ENCODE results near the gene ZFR. TPM values are rescaled to one million over a fixed set of nuclear protein-coding genes. Genes with fewer than 3 reads are reported as not detected.
A peak's percentile ranks its signal among the peaks of the same experiment; 100 is the strongest.

ZFR gene
- total and polyA plus RNA-seq, 9 of the 15 experiments (the other 6 are each of a cell fraction or from before 2014, with no cell fraction given) = 35.5 to 108 (median 71.1) TPM

DNA sequence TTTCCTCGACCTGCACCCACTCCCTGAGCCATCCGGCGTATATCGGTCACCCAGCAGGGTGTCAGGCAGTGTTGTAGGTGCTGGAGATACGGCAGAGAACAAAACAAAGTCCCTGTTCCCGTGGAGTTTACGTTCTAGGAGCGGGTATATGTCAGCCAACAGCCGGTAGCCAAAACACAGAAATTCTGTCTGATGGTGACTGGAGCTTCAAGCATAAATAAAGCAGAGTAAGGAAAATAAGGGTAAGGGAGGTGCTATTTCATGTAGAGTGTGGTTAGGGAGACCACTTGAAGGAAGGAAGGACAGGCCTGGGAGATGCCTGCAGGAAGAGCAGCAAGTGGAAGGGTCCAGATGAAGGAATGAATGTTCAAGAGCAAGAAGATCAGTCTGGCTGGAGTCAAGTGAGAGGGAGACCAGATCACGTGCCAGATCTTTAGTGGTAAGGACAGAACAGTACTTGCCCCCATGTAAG, 783 bp upstream of the ZFR start (continued):
- no peak for TF ChIP-seq SNAPC5 (CRISPR knock-in tag; IDR thresholded peaks at IDR 0.05)
- TF ChIP-seq, protein P1, sequence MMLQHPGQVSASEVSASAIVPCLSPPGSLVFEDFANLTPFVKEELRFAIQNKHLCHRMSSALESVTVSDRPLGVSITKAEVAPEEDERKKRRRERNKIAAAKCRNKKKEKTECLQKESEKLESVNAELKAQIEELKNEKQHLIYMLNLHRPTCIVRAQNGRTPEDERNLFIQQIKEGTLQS (IDR thresholded peaks at IDR 0.05) = no peak
- TF ChIP-seq, protein P1 (CRISPR knock-in tag; conservative IDR thresholded peaks at IDR 0.05) = no peak
- no peak for TF ChIP-seq EHMT2 (IDR thresholded peaks at IDR 0.05)
- no peak for TF ChIP-seq SRSF3 (IDR thresholded peaks at IDR 0.05; ENCODE audit: insufficient read depth, low read length)
- no peak for TF ChIP-seq PYGO2 (tag; IDR thresholded peaks at IDR 0.05)
- TF ChIP-seq DMBX1 (CRISPR knock-in tag; IDR thresholded peaks at IDR 0.05; ENCODE audit: borderline replicate concordance) = no peak
- TF ChIP-seq, protein P2, sequence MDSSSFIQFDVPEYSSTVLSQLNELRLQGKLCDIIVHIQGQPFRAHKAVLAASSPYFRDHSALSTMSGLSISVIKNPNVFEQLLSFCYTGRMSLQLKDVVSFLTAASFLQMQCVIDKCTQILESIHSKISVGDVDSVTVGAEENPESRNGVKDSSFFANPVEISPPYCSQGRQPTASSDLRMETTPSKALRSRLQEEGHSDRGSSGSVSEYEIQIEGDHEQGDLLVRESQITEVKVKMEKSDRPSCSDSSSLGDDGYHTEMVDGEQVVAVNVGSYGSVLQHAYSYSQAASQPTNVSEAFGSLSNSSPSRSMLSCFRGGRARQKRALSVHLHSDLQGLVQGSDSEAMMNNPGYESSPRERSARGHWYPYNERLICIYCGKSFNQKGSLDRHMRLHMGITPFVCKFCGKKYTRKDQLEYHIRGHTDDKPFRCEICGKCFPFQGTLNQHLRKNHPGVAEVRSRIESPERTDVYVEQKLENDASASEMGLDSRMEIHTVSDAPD (CRISPR knock-in tag; IDR thresholded peaks at IDR 0.05) = no peak
- TF ChIP-seq, protein P3, sequence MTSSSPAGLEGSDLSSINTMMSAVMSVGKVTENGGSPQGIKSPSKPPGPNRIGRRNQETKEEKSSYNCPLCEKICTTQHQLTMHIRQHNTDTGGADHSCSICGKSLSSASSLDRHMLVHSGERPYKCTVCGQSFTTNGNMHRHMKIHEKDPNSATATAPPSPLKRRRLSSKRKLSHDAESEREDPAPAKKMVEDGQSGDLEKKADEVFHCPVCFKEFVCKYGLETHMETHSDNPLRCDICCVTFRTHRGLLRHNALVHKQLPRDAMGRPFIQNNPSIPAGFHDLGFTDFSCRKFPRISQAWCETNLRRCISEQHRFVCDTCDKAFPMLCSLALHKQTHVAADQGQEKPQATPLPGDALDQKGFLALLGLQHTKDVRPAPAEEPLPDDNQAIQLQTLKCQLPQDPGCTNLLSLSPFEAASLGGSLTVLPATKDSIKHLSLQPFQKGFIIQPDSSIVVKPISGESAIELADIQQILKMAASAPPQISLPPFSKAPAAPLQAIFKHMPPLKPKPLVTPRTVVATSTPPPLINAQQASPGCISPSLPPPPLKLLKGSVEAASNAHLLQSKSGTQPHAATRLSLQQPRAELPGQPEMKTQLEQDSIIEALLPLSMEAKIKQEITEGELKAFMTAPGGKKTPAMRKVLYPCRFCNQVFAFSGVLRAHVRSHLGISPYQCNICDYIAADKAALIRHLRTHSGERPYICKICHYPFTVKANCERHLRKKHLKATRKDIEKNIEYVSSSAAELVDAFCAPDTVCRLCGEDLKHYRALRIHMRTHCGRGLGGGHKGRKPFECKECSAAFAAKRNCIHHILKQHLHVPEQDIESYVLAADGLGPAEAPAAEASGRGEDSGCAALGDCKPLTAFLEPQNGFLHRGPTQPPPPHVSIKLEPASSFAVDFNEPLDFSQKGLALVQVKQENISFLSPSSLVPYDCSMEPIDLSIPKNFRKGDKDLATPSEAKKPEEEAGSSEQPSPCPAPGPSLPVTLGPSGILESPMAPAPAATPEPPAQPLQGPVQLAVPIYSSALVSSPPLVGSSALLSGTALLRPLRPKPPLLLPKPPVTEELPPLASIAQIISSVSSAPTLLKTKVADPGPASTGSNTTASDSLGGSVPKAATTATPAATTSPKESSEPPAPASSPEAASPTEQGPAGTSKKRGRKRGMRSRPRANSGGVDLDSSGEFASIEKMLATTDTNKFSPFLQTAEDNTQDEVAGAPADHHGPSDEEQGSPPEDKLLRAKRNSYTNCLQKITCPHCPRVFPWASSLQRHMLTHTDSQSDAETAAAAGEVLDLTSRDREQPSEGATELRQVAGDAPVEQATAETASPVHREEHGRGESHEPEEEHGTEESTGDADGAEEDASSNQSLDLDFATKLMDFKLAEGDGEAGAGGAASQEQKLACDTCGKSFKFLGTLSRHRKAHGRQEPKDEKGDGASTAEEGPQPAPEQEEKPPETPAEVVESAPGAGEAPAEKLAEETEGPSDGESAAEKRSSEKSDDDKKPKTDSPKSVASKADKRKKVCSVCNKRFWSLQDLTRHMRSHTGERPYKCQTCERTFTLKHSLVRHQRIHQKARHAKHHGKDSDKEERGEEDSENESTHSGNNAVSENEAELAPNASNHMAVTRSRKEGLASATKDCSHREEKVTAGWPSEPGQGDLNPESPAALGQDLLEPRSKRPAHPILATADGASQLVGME (CRISPR knock-in tag; IDR thresholded peaks at IDR 0.05) = no peak
- no peak for TF ChIP-seq XRCC5 (IDR thresholded peaks at IDR 0.05; ENCODE audit: low read depth, low read length)
- TF ChIP-seq POLR3G (IDR thresholded peaks at IDR 0.05; ENCODE audit: extremely low read depth, insufficient read length, insufficient replicate concordance) = no peak
- TF ChIP-seq SUPT5H (IDR thresholded peaks at IDR 0.05) = no peak
- TF ChIP-seq TCF7L2 (IDR thresholded peaks at IDR 0.05; ENCODE audit: low read depth, low read length) = no peak
- TF ChIP-seq EZH2 (IDR thresholded peaks at IDR 0.05; ENCODE audit: borderline replicate concordance, low read depth, low read length) = no peak
- TF ChIP-seq ZNF395 (CRISPR knock-in tag; IDR thresholded peaks at IDR 0.05) = no peak
- no peak for TF ChIP-seq HDAC3 (IDR thresholded peaks at IDR 0.05; ENCODE audit: borderline replicate concordance, partially characterized antibody)
- 0 out of 2 replicates have a peak, but pooled peaks have one; percentile 4 for TF ChIP-seq MTA1 (IDR thresholded peaks at IDR 0.05; ENCODE audit: borderline replicate concordance)
- no peak for TF ChIP-seq ELF1 (tag; IDR thresholded peaks at IDR 0.05)
- TF ChIP-seq PHTF2 (CRISPR knock-in tag; IDR thresholded peaks at IDR 0.05) = no peak
- 0 out of 2 replicates have a peak, but pooled peaks have one; percentile 9 for TF ChIP-seq ELF4 (CRISPR knock-in tag; IDR thresholded peaks at IDR 0.05)
- no peak for TF ChIP-seq RNF2 (IDR thresholded peaks at IDR 0.05)
